Mammary epithelial cell (primary cell): Measurements from ENCODE around the gene PPFIA2.

Source experiments
- EZH2 ChIP-seq: IDR thresholded peaks from 2 replicates; pipeline ENCODE4 v1.6.1; 2012; ENCODE audit warnings: low read length, inconsistent platforms, borderline replicate concordance
- TF ChIP-seq, protein P1 (sequence below), 2 donors: IDR thresholded peaks in 1 of 2; conservative IDR thresholded peaks in 1 of 2; 2 replicates each; pipeline ENCODE4 v1.5.1; 2011 to 2012; ENCODE audit warnings: inconsistent platforms in 2 of 2, low read length in 2 of 2, mild to moderate bottlenecking in 2 of 2, control low read depth in 1 of 2, low read depth in 1 of 2; ENCODE audit not compliant: insufficient read depth in 1 of 2; ENCODE audit errors: extremely low read depth in 1 of 2

DNA sequence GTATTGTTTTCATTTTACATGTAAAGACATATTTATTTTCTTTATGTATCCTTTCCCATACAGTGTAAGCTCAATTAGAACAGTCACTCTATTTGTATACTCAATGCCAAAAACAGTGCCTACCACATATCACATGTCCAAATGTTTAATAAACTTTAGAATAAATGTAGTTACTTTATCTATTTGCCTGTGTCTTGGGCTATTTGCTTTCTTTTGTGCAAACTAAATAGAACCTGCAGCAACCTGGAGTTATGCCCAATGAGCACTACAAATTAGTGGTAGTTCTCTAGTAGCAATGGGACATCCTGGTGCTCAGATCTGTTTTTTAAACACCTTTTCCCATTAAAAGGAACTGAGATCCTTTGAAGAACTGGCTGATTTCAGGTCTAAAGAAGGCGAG is 186.7 kb downstream of the PPFIA2 start:
- TF ChIP-seq, protein P1, sequence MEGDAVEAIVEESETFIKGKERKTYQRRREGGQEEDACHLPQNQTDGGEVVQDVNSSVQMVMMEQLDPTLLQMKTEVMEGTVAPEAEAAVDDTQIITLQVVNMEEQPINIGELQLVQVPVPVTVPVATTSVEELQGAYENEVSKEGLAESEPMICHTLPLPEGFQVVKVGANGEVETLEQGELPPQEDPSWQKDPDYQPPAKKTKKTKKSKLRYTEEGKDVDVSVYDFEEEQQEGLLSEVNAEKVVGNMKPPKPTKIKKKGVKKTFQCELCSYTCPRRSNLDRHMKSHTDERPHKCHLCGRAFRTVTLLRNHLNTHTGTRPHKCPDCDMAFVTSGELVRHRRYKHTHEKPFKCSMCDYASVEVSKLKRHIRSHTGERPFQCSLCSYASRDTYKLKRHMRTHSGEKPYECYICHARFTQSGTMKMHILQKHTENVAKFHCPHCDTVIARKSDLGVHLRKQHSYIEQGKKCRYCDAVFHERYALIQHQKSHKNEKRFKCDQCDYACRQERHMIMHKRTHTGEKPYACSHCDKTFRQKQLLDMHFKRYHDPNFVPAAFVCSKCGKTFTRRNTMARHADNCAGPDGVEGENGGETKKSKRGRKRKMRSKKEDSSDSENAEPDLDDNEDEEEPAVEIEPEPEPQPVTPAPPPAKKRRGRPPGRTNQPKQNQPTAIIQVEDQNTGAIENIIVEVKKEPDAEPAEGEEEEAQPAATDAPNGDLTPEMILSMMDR (conservative IDR thresholded peaks at IDR 0.05 in 1 of 2, IDR thresholded peaks at IDR 0.05 in 1 of 2; ENCODE audit: extremely low read depth in 1 of 2, insufficient read depth in 1 of 2, low read depth in 1 of 2, low read length in 2 of 2) = no peak
- no peak for TF ChIP-seq EZH2
